DMS 273 (cell line): ENCODE measurements around the gene SENP5.
"Not testable (repeated sequence)": the region's sequence is repeated elsewhere in the genome, so short reads cannot be mapped to it uniquely, and the experiment has no call there.

ENCODE experiments used
- DNase-seq: peaks from one replicate; lab custom pipeline; 2025; ENCODE audit not compliant: unreplicated experiment; lab: John Stamatoyannopoulos, UW

The SENP5 gene, protein sequence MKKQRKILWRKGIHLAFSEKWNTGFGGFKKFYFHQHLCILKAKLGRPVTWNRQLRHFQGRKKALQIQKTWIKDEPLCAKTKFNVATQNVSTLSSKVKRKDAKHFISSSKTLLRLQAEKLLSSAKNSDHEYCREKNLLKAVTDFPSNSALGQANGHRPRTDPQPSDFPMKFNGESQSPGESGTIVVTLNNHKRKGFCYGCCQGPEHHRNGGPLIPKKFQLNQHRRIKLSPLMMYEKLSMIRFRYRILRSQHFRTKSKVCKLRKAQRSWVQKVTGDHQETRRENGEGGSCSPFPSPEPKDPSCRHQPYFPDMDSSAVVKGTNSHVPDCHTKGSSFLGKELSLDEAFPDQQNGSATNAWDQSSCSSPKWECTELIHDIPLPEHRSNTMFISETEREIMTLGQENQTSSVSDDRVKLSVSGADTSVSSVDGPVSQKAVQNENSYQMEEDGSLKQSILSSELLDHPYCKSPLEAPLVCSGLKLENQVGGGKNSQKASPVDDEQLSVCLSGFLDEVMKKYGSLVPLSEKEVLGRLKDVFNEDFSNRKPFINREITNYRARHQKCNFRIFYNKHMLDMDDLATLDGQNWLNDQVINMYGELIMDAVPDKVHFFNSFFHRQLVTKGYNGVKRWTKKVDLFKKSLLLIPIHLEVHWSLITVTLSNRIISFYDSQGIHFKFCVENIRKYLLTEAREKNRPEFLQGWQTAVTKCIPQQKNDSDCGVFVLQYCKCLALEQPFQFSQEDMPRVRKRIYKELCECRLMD

GRCh38 chr3:196867507-196868296, at the start of gene SENP5:
SENP5 (plus strand) TSS chr3:196867920; CDS start chr3:196885182, 17,262 bp downstream.
- peak; percentile 99 for DNase-seq

- peak; percentile 69 for DNase-seq
Observed at GRCh38 chr3:196821806-196822355, 45.8 kb upstream of the SENP5 start.

DNA sequence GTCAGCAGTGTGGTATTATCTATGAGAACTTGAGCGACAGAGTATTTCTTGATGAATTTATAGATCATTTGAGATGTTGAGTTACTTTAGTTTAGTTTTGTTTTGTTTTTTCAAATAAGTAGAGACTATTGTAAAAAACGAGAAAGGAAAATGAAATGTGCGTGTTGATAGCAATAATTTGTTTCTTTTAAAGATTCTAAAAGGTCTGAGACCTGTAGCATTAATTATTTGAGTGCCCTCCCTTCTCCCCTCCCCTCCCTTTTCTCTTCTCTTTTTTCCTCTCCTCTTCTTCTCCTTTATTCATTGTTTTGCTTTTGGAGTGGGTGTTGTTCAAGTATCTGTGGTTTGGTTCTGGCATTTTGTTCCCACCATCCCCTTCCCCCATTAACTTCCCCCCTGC, 38.1 kb upstream of the SENP5 start:
- not testable (repeated sequence) for DNase-seq

DNA sequence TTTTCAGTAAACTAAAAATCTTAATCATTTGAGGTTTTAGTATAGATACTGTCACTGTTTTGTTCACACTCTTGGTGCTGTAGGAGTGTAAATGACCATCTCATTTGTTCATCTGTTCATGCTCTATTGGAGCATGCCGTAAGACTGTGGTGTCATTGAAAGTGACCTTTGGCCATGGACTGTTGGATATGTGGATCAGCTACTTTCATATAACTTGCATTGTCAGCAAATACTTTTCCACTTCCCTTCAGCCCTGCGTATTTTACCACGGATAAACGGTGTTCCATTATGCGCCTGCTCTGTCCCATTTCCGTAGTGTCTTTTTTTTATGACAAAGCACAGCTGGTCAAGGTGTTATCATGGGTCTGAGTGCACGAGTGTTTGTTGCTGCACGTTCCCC, 32.6 kb upstream of the SENP5 start:
- DNase-seq, result no peak

GRCh38 chr3:196836626-196837025, 31.1 kb upstream of the SENP5 start:
- not testable (repeated sequence) for DNase-seq

- peak; percentile 88 for DNase-seq
Observed at GRCh38 chr3:196837819-196838420, 29.8 kb upstream of the SENP5 start.

DNA sequence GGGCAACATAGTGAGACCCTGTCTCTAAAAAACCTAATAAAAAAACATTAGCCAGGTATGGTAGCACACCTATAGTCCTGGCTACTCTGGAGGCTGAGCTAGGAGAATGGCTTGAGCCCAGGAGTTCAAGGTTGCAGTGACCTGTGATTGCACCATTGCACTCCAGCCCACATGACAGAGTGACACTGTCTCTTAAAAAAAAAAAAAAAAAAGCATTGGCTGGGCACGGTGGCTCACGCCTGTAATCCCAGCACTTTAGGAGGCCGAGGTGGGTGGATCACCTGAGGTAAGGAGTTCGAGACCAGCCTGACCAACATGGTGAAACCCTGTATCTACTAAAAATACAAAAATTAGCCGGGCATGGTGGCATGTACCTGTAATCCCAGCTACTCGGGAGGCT, 28.4 kb upstream of the SENP5 start:
- DNase-seq, result not testable (repeated sequence)

DNA sequence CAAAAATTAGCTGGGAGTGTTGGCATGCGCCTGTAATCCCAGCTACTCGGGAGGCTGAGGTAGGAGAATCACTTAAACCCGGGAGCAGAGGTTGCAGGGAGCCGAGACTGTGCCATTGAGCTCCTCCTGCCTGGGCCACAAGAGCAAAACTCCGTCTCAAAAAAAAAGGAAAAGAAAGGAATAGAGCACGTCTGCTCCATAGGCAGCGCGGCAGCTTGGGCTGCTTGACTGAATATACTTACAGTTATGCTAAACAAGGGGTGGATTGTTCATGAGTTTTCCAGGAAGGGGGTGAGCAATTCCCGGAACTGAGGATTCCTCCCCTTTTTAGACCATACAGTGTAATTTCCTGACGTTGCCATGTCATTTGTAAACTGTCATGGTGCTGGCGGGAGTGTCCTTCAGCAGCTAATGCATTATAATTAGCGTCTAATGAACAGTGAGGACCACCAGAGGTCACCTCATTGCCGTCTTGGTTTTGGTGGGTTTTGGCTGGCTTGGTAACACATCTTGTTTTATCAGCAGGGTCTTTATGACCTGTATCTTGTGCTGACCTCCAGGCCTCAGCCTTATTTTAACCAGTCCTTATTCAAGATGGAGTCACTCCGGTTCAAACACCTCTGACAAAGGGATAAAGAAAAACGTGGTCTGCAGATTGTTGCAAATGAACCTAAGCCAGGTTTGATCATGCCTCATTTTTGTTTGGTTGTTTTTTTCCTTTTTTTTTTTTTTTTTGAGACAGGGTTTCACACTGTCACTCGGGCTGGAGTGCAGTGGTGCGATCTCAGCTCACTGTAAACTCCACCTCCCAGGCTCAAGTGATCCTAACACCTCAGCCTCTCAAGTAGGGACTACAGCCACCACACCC, 24.9 kb upstream of the SENP5 start:
- DNase-seq, result no peak

DNA sequence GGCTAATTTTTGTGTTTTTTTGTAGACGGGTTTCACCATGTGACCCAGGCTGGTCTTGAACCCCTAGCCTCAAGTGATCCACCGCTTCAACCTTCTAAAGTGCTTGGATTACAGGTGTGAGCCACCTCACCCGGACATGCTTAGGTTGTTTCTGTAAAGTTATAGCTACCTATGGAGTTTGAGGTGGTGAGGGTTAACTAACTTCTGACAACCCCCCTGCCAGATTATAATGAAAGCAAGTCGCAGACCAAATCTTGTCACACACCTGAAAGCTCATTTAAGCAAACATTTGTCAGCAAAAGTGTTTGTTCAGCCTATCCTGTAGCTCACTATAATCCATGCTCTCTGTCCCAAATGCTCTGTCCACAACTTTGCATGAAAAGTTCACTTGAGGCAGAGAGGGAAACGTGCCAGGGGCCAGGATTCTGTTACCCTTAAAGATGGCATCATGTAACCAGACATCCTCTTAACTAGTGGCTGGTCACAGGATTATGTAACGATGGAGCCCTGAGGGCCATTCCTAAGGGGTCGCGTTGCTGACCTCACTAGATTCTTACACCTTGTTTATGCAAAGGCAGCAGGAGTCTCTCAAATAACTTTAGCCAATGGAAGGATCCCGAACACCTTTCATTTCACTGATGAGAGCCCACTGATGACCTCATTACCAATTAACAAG, 24.1 kb upstream of the SENP5 start:
- no peak for DNase-seq

GRCh38 chr3:196844235-196845219, 23.2 kb upstream of the SENP5 start:
- DNase-seq, result not testable (repeated sequence)

- not testable (repeated sequence) for DNase-seq
Observed at GRCh38 chr3:196848375-196848774, 19.3 kb upstream of the SENP5 start.

GRCh38 chr3:196849180-196849741, 18.5 kb upstream of the SENP5 start:
- DNase-seq, result peak; percentile 40

- DNase-seq, result peak; percentile 25
Observed at GRCh38 chr3:196863000-196863399, 4.7 kb upstream of the SENP5 start.

DNA sequence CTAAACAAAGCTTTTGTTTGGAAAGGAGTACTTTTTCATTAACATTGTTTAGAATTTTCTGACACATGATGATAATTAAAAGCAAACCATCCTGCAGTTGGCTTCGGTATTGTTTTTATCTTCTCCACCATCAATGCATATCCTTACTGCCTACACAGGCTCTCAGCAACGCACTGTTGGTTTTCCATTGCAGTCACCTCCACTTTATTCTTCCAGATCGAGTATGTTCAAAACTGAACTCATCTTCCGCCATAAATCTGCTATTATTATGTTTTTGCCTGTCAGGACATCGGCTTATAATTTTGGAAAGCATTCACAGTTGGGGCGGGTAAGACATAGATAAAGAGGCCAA, 589 bp upstream of the SENP5 start:
- DNase-seq, result no peak

- peak; percentile 80 for DNase-seq
Observed at GRCh38 chr3:196868297-196868661, 559 bp downstream of the SENP5 start.

GRCh38 chr3:196872316-196872715, 4.6 kb downstream of the SENP5 start:
- DNase-seq, result no peak

- not testable (repeated sequence) for DNase-seq
Observed at GRCh38 chr3:196874511-196875094, 6.9 kb downstream of the SENP5 start.
